ENCODE measurements around the gene IL17F. TPM values are rescaled to one million over a fixed set of nuclear protein-coding genes. Genes with fewer than 3 reads are reported as not detected.

The IL17F gene
- total and polyA plus RNA-seq, 2 of the 8 experiments (the other 6 are each of a cell fraction or from before 2014, with no cell fraction given): 0.08 TPM; not detected in 1

- TF ChIP-seq EZH2 (IDR thresholded peaks at IDR 0.05; ENCODE audit: low read depth, low read length, severe bottlenecking): no peak
- TF ChIP-seq TCF12 (IDR thresholded peaks at IDR 0.05; ENCODE audit: low read depth, low read length): no peak
- TF ChIP-seq E2F6 (IDR thresholded peaks at IDR 0.05): no peak
Observed at GRCh38 chr6:52245425-52245824, 1.1 kb upstream of the IL17F start (continued).
